HEK293 (cell line): ENCODE measurements around the gene GALNT10.

ENCODE experiments used
- CTCF ChIA-PET: fragments of 350-600 bp; formaldehyde crosslinking; extraction: SDS; loops from one replicate; lab custom pipeline; 2021; ENCODE audit warnings: antibody characterized with exemption; lab: Yijun Ruan, JAX
- POLR2A ChIA-PET: fragments of 300-600 bp; formaldehyde crosslinking; extraction: SDS; loops from one replicate; lab custom pipeline; 2020; ENCODE audit warnings: antibody characterized with exemption, inconsistent platforms; lab: Yijun Ruan, JAX
- H3K27ac ChIP-seq: fragments of 200-500 bp; sonication (Bioruptor generic); 2 replicates; pipeline ENCODE4 v1.5.1; 2014; ENCODE audit warnings: low read depth, low read length, control low read depth, inconsistent platforms; ENCODE audit errors: extremely low read depth
- H3K36me3 ChIP-seq, 2 experiments: fragments of 200-500 bp in 1 of 2; sonication (Bioruptor generic) in 1 of 2; 1 replicate in 1 of 2; 2 replicates in 1 of 2; pipeline ENCODE4 v1.5.1; 2014 to 2017; ENCODE audit warnings: inconsistent platforms in 2 of 2, low read length in 2 of 2; ENCODE audit not compliant: control insufficient read depth in 2 of 2, insufficient read depth in 1 of 2
- H3K4me1 ChIP-seq: fragments of 200-500 bp; sonication (Bioruptor generic); 2 replicates; pipeline ENCODE4 v1.5.1; 2014; ENCODE audit warnings: mild to moderate bottlenecking, low read length, inconsistent platforms; ENCODE audit not compliant: control insufficient read depth, insufficient read depth
- H3K4me3 ChIP-seq: 2 replicates; pipeline ENCODE4 v1.5.1; 2011; ENCODE audit warnings: low read depth, mild to moderate bottlenecking, control low read depth, low read length, moderate library complexity
- H3K9me3 ChIP-seq: fragments of 200-500 bp; sonication (Bioruptor generic); 2 replicates; pipeline ENCODE4 v1.5.1; 2014; ENCODE audit warnings: low read depth, low read length, inconsistent platforms; ENCODE audit not compliant: control insufficient read depth, insufficient read depth
- BCL6B ChIP-seq: fragments of 450-650 bp; formaldehyde crosslinking; IDR thresholded peaks from 2 replicates; pipeline ENCODE4 v1.5.1; 2017; ENCODE audit warnings: missing biosample characterization, missing genetic modification characterization
- ELK4 ChIP-seq: IDR thresholded peaks from 2 replicates; pipeline ENCODE4 v1.6.1; 2011; ENCODE audit warnings: mild to moderate bottlenecking, low read depth, low read length, borderline replicate concordance
- GFI1B ChIP-seq: fragments of 450-650 bp; formaldehyde crosslinking; IDR thresholded peaks from 2 replicates; pipeline ENCODE4 v1.5.1; 2016; ENCODE audit warnings: missing biosample characterization, missing genetic modification characterization
- HOXA7 ChIP-seq: sonication (generic); formaldehyde crosslinking; IDR thresholded peaks from 2 replicates; pipeline ENCODE4 v1.8.1; 2022; ENCODE audit warnings: missing genetic modification reagents, borderline replicate concordance
- MEIS1 ChIP-seq: sonication (generic); formaldehyde crosslinking; IDR thresholded peaks from 2 replicates; pipeline ENCODE4 v1.8.1; 2022; ENCODE audit warnings: missing genetic modification reagents, mild to moderate bottlenecking, borderline replicate concordance
- REPIN1 ChIP-seq: fragments of 450-650 bp; formaldehyde crosslinking; IDR thresholded peaks from 2 replicates; pipeline ENCODE4 v1.5.1; 2017; ENCODE audit warnings: missing biosample characterization, missing genetic modification characterization, low read depth
- SALL2 ChIP-seq: fragments of 450-650 bp; formaldehyde crosslinking; IDR thresholded peaks from 2 replicates; pipeline ENCODE4 v1.5.0; 2017; ENCODE audit warnings: missing biosample characterization, mild to moderate bottlenecking, missing genetic modification characterization, borderline replicate concordance
- SP7 ChIP-seq: fragments of 450-650 bp; formaldehyde crosslinking; IDR thresholded peaks from 2 replicates; pipeline ENCODE4 v1.5.1; 2016; ENCODE audit warnings: missing biosample characterization, missing genetic modification characterization
- TRIM28 ChIP-seq: IDR thresholded peaks from 2 replicates; pipeline ENCODE4 v1.6.1; 2011; ENCODE audit warnings: low read length, control low read depth, borderline replicate concordance
- YY1 ChIP-seq: fragments of 450-650 bp; formaldehyde crosslinking; IDR thresholded peaks from 2 replicates; pipeline ENCODE4 v1.5.1; 2018; ENCODE audit warnings: missing biosample characterization, missing genetic modification characterization
- ZBTB1 ChIP-seq: fragments of 450-650 bp; formaldehyde crosslinking; IDR thresholded peaks from 2 replicates; pipeline ENCODE4 v1.5.1; 2016; ENCODE audit warnings: missing biosample characterization, missing genetic modification characterization
- ZBTB11 ChIP-seq: fragments of 450-650 bp; formaldehyde crosslinking; conservative IDR thresholded peaks from 2 replicates; pipeline ENCODE4 v1.5.1; 2016; ENCODE audit warnings: low read depth, missing biosample characterization, missing genetic modification characterization
- ZBTB17 ChIP-seq: fragments of 450-650 bp; formaldehyde crosslinking; IDR thresholded peaks from 2 replicates; pipeline ENCODE4 v1.5.1; 2016; ENCODE audit warnings: missing biosample characterization, missing genetic modification characterization
- ZBTB49 ChIP-seq: fragments of 450-650 bp; formaldehyde crosslinking; IDR thresholded peaks from 2 replicates; pipeline ENCODE4 v1.5.1; 2016; ENCODE audit warnings: missing biosample characterization, missing genetic modification characterization, low read depth
- ZNF26 ChIP-seq: fragments of 450-650 bp; formaldehyde crosslinking; IDR thresholded peaks from 2 replicates; pipeline ENCODE4 v1.5.1; 2016; ENCODE audit warnings: missing biosample characterization, missing genetic modification characterization
- ZNF292 ChIP-seq: fragments of 450-650 bp; formaldehyde crosslinking; IDR thresholded peaks from 2 replicates; pipeline ENCODE4 v1.5.1; 2016; ENCODE audit warnings: low read depth, missing biosample characterization, missing genetic modification characterization, borderline replicate concordance
- ZNF354C ChIP-seq: fragments of 450-650 bp; formaldehyde crosslinking; IDR thresholded peaks from 2 replicates; pipeline ENCODE4 v1.5.1; 2016; ENCODE audit warnings: missing biosample characterization, missing genetic modification characterization, low read depth, borderline replicate concordance
- ZNF514 ChIP-seq: fragments of 450-650 bp; formaldehyde crosslinking; IDR thresholded peaks from 2 replicates; pipeline ENCODE4 v1.5.1; 2016; ENCODE audit warnings: missing biosample characterization, missing genetic modification characterization
- ZNF600 ChIP-seq: fragments of 450-650 bp; formaldehyde crosslinking; IDR thresholded peaks from 2 replicates; pipeline ENCODE4 v1.5.1; 2016; ENCODE audit warnings: missing biosample characterization, missing genetic modification characterization
- ZNF654 ChIP-seq: fragments of 450-650 bp; formaldehyde crosslinking; IDR thresholded peaks from 2 replicates; pipeline ENCODE4 v1.5.1; 2016; ENCODE audit warnings: low read depth, missing biosample characterization, missing genetic modification characterization
- ZNF692 ChIP-seq: fragments of 450-650 bp; formaldehyde crosslinking; IDR thresholded peaks from 2 replicates; pipeline ENCODE4 v1.5.1; 2016; ENCODE audit warnings: missing biosample characterization, missing genetic modification characterization
- ZNF768 ChIP-seq: fragments of 450-650 bp; formaldehyde crosslinking; IDR thresholded peaks from 2 replicates; pipeline ENCODE4 v1.5.1; 2018; ENCODE audit warnings: missing biosample characterization, mild to moderate bottlenecking, missing genetic modification characterization

The GALNT10 gene

GRCh38 chr5:154228696-154229095 is 38.2 kb downstream of the GALNT10 start:
- Histone ChIP-seq H3K9me3 (no peaks in the 10 kb centered on the region), H3K4me1 (no peaks in the 10 kb centered on the region), H3K27ac (no peak overlapping the region), H3K4me3 (no peak overlapping the region), H3K36me3 (no peaks in the 10 kb centered on the region)
- POLR2A ChIA-PET: no interaction called here
- TF ChIP-seq HOXA7 (no peak), ZNF692 (tag by site-specific recombination) (no peak)
- CTCF ChIA-PET: no interaction called here

GRCh38 chr5:154230526-154230925 is 40.0 kb downstream of the GALNT10 start:
- no peaks in the 10 kb centered on the region for H3K9me3 ChIP-seq
- POLR2A ChIA-PET: interaction anchor here (1.2 kb wide), 1 partner anchor 9 kb away, joined by 3 read pairs; no protein-coding TSS in a partner anchor
- H3K27ac ChIP-seq: no peak overlapping the region
- CTCF ChIA-PET: interaction anchor here (0.6 to 1.4 kb wide), 4 partner anchors 12 to 152 kb away, joined by 3 to 6 read pairs (median 4); no protein-coding TSS in a partner anchor
- H3K36me3 ChIP-seq: no peaks in the 10 kb centered on the region
- H3K4me3 ChIP-seq: no peak overlapping the region
- TF ChIP-seq ELK4 (no peak), ZNF514 (no peak), SP7 (tag by site-specific recombination) (no peak), ZBTB11 (tag by site-specific recombination) (no peak), ZNF768 (no peak), ZBTB1 (tag by site-specific recombination) (no peak), SALL2 (no peak), ZBTB49 (no peak), ZBTB17 (tag by site-specific recombination) (no peak), ZNF292 (no peak), ZNF26 (tag by site-specific recombination) (no peak), GFI1B (tag by site-specific recombination) (no peak), MEIS1 (CRISPR knock-in tag) (no peak), ZNF600 (no peak), ZNF654 (no peak), TRIM28 (no peak), BCL6B (tag by site-specific recombination) (no peak), ZNF354C (tag by site-specific recombination) (no peak), REPIN1 (tag by site-specific recombination) (no peak), YY1 (tag by site-specific recombination) (no peak)
- H3K4me1 ChIP-seq: no peaks in the 10 kb centered on the region
